Osteoblast (primary cell): ENCODE data around the gene PLEKHJ1. TPM values are rescaled to one million over a fixed set of nuclear protein-coding genes. Genes with fewer than 3 reads are reported as not detected.

Source experiments
- DNase-seq: peaks from one replicate; pipeline ENCODE4 v3.0.0; 2011; ENCODE audit warnings: low spot score, mixed read lengths; ENCODE audit not compliant: insufficient read length; ENCODE audit errors: missing footprints
- H2AFZ ChIP-seq: 2 replicates; pipeline ENCODE4 v1.6.0; 2011; ENCODE audit warnings: mild to moderate bottlenecking, low read length
- H3K27ac ChIP-seq: 2 replicates; pipeline ENCODE4 v1.5.1; 2011; ENCODE audit warnings: mild to moderate bottlenecking, low read depth, low read length, moderate library complexity
- H3K27me3 ChIP-seq: 2 replicates; pipeline ENCODE4 v1.6.0; 2012; ENCODE audit warnings: mild to moderate bottlenecking, control low read depth, inconsistent platforms, low read length, moderate library complexity; ENCODE audit not compliant: insufficient read depth
- H3K36me3 ChIP-seq: 2 replicates; pipeline ENCODE4 v1.5.1; 2011; ENCODE audit warnings: mild to moderate bottlenecking, low read length, control low read depth, moderate library complexity; ENCODE audit not compliant: insufficient read depth
- H3K4me1 ChIP-seq: 2 replicates; pipeline ENCODE4 v1.5.1; 2011; ENCODE audit warnings: mild to moderate bottlenecking, low read length, control low read depth, moderate library complexity; ENCODE audit not compliant: insufficient read depth
- H3K4me2 ChIP-seq: 2 replicates; pipeline ENCODE4 v1.6.0; 2011; ENCODE audit warnings: mild to moderate bottlenecking, low read length; ENCODE audit not compliant: insufficient read depth
- H3K4me3 ChIP-seq: fragments of 200-600 bp; sonication (generic); 3 replicates; pipeline ENCODE4 v1.5.1; 2012; ENCODE audit warnings: mild to moderate bottlenecking, low read length, inconsistent platforms; ENCODE audit not compliant: insufficient read depth
- H3K79me2 ChIP-seq: 2 replicates; pipeline ENCODE4 v1.6.0; 2012; ENCODE audit warnings: mild to moderate bottlenecking, low read length, control low read depth, inconsistent platforms; ENCODE audit not compliant: insufficient read depth
- H3K9me3 ChIP-seq: 2 replicates; pipeline ENCODE4 v1.5.1; 2011; ENCODE audit warnings: low read depth, low read length, control low read depth
- H4K20me1 ChIP-seq: 2 replicates; pipeline ENCODE4 v1.6.0; 2012; ENCODE audit warnings: mild to moderate bottlenecking, low read length, control low read depth; ENCODE audit not compliant: insufficient read depth
- total RNA-seq: library from RNA; depleted of rRNA; stranded (reverse); fragments of >200 nt; gene quantifications from 2 replicates; pipeline ENCODE4 v1.2.3, GENCODE V29; 2012
- TF ChIP-seq, protein P1 (sequence below): IDR thresholded peaks from 2 replicates; pipeline ENCODE4 v1.5.1; 2011; ENCODE audit warnings: mild to moderate bottlenecking, low read depth, low read length, moderate library complexity; ENCODE audit errors: extremely low read depth

Gene PLEKHJ1
- total RNA-seq, 1 donor: 43.4 TPM

DNA sequence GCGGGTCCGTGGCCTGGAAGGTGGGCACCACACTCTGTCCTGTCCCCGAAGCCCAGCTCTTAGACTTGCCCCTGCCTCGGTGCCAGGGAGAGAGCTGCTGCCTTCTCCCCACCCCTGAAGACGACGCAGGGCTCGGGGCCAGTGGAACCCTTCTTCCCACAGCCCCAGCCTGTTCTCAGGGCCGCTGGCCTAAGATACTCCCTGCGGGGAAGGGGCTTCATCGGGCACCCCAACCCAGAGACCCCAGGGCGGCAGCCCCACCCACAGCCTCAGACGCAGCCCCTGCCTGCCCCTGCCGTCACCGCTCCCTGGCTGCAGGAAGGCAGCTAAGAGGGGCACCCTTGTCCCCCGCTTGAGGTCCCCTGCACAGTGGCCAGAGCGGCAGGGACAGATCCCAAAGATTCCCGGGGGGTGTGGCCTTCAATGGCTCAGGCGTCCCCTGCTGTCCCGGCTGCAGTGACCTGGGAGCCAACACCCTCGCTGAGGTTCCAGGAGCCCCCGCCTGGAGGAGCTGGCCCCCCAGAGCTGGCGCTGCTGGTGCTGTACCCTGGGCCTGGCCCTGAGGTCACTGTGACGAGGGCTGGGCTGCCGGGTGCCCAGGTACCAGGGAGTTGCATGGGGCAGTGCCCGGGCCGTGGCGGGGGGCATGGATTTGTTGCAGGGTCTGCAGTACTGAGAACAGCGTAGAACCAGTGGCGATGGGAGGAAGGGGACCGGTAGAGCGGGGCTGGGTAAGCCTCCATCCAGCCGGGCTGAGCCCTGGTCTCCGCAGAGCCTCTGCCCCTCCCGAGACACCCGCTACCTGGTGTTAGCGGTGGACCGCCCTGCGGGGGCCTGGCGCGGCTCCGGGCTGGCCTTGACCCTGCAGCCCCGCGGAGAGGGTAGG, 14.0 kb upstream of the PLEKHJ1 start:
- Histone ChIP-seq H3K4me2 (no peak overlapping the region), H4K20me1 (peaks cover 40% of the 10 kb centered on the region), H3K9me3 (no peaks in the 10 kb centered on the region), H3K4me1 (no peaks in the 10 kb centered on the region), H3K27me3 (peaks cover 47% of the 10 kb centered on the region), H3K36me3 (peaks cover 21% of the 10 kb centered on the region), H3K4me3 (no peak overlapping the region), H3K79me2 (peaks cover 9% of the 10 kb centered on the region), H2AFZ (no peak overlapping the region), H3K27ac (no peak overlapping the region)
- TF ChIP-seq, protein P1, sequence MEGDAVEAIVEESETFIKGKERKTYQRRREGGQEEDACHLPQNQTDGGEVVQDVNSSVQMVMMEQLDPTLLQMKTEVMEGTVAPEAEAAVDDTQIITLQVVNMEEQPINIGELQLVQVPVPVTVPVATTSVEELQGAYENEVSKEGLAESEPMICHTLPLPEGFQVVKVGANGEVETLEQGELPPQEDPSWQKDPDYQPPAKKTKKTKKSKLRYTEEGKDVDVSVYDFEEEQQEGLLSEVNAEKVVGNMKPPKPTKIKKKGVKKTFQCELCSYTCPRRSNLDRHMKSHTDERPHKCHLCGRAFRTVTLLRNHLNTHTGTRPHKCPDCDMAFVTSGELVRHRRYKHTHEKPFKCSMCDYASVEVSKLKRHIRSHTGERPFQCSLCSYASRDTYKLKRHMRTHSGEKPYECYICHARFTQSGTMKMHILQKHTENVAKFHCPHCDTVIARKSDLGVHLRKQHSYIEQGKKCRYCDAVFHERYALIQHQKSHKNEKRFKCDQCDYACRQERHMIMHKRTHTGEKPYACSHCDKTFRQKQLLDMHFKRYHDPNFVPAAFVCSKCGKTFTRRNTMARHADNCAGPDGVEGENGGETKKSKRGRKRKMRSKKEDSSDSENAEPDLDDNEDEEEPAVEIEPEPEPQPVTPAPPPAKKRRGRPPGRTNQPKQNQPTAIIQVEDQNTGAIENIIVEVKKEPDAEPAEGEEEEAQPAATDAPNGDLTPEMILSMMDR: no peak
- DNase-seq: peak; percentile 92

DNA sequence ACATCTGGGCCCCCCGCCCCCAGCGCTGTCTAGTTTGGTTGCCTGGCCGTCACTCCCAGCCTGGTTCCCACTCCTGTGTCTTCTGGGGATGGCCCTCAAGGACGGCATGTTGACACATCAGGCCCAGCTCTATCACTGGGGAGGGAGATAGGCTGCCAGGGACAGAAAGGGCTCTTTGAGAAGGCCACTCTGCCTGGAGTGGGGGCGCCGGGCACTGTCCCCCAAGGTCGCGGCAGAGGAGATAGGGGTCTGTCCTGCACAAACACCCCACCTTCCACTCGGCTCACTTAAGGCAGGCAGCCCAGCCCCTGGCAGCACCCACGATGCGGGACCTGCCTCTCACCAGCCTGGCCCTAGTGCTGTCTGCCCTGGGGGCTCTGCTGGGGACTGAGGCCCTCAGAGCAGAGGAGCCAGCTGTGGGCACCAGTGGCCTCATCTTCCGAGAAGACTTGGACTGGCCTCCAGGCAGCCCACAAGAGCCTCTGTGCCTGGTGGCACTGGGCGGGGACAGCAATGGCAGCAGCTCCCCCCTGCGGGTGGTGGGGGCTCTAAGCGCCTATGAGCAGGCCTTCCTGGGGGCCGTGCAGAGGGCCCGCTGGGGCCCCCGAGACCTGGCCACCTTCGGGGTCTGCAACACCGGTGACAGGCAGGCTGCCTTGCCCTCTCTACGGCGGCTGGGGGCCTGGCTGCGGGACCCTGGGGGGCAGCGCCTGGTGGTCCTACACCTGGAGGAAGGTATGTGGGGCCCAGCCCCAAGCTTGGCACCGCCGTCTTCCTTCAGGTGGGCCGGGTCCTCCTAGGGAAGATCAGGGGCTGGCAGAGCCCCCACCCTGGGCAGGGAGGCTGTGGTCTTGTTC, 13.1 kb upstream of the PLEKHJ1 start, which contains the start of gene AMH:
Gene AMH, plus strand, starts transcription at position 314 of the 857 bp plus-strand sequence. Its CDS starts 10 bp downstream, at position 324.
- no peak within 1 kb of the TSS for H3K4me2 ChIP-seq
- DNase-seq: peak; percentile 83
- peaks cover 46% of the 10 kb centered on the region for H3K27me3 ChIP-seq
- no peaks in the 10 kb centered on the region for H3K4me1 ChIP-seq
- peaks cover 29% of the 10 kb centered on the region for H3K36me3 ChIP-seq
- TF ChIP-seq, protein P1: no peak
- H3K4me3 ChIP-seq: no peak within 1 kb of the TSS
- peaks cover 18% of the 10 kb centered on the region for H3K79me2 ChIP-seq
- no peaks in the 10 kb centered on the region for H3K9me3 ChIP-seq
- no peak within 1 kb of the TSS for H2AFZ ChIP-seq
- H3K27ac ChIP-seq: no peak within 1 kb of the TSS
- peaks cover 40% of the 10 kb centered on the region for H4K20me1 ChIP-seq

DNA sequence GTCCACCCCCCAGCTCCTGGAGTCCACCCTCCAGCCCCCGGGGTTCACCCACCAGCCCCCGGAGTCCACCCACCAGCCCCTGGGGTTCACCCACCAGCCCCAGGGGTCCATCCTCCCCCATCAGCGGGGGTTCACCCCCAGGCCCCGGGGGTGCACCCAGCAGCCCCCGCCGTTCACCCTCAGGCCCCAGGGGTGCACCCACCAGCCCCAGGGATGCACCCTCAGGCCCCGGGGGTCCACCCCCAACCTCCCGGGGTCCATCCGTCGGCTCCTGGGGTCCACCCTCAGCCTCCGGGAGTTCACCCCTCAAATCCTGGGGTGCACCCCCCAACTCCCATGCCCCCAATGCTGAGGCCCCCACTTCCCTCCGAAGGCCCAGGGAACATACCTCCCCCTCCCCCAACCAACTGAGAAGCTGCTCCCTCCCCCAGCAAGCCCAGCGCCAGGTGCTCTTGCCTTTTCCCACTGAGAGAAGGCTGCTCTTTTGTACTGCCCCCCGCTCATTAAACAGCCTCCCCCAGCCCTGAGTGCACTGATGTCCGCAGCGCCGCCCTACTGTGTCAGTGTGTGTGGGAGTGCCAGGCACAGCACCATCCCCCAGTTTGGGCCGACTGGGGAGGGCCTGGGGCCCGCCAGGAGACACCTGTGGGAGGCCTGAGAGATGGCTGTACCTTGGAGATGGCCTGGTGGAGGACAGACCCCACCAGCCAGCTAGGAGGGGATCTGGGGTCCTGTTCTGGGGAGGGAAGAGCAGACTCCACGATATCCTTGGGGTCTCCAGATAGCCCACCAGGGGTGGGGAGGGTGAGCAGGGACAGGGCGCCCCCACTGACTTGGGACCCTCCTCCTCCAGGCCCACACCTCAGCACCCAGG, 12.2 kb upstream of the PLEKHJ1 start:
- Histone ChIP-seq H4K20me1 (peaks cover 46% of the 10 kb centered on the region), H3K27me3 (peaks cover 37% of the 10 kb centered on the region), H3K4me3 (no peak overlapping the region), H2AFZ (no peak overlapping the region), H3K79me2 (peaks cover 26% of the 10 kb centered on the region), H3K9me3 (no peaks in the 10 kb centered on the region), H3K36me3 (peaks cover 35% of the 10 kb centered on the region), H3K4me2 (no peak overlapping the region), H3K27ac (no peak overlapping the region), H3K4me1 (no peaks in the 10 kb centered on the region)
- DNase-seq: peak; percentile 80
- TF ChIP-seq, protein P1: no peak
